GOT3 (cell line): ENCODE measurements around the gene ASGR2.
"Not testable (repeated sequence)": the region's sequence is repeated elsewhere in the genome, so short reads cannot be mapped to it uniquely, and the experiment has no call there.

Source experiments
- DNase-seq: peaks from one replicate; lab custom pipeline; 2025; ENCODE audit warnings: mixed read lengths; lab: John Stamatoyannopoulos, UW

Gene ASGR2

GRCh38 chr17:7098802-7099459 is 15.7 kb downstream of the ASGR2 start:
- no peak for DNase-seq

GRCh38 chr17:7097940-7098339 is 16.7 kb downstream of the ASGR2 start:
- DNase-seq, result no peak

- DNase-seq, result no peak
Observed at GRCh38 chr17:7095625-7096024, 19.0 kb downstream of the ASGR2 start.

GRCh38 chr17:7094652-7095019 is 20.0 kb downstream of the ASGR2 start:
- no peak for DNase-seq

GRCh38 chr17:7091311-7092005 is 23.2 kb downstream of the ASGR2 start:
- not testable (repeated sequence) for DNase-seq

GRCh38 chr17:7089570-7089969 is 25.1 kb downstream of the ASGR2 start:
- not testable (repeated sequence) for DNase-seq

- not testable (repeated sequence) for DNase-seq
Observed at GRCh38 chr17:7088442-7088841, 26.2 kb downstream of the ASGR2 start.

- DNase-seq, result no peak
Observed at GRCh38 chr17:7084088-7084487, 30.5 kb downstream of the ASGR2 start.

GRCh38 chr17:7083592-7083991 is 31.0 kb downstream of the ASGR2 start:
- no peak for DNase-seq

- no peak for DNase-seq
Observed at GRCh38 chr17:7081341-7082062, 33.1 kb downstream of the ASGR2 start.

- DNase-seq, result no peak
Observed at GRCh38 chr17:7080456-7081041, 34.1 kb downstream of the ASGR2 start.

- no peak for DNase-seq
Observed at GRCh38 chr17:7079581-7080455, 34.8 kb downstream of the ASGR2 start, which contains the start of gene CLEC10A. CLEC10A (minus strand) TSS chr17:7080251; CDS start chr17:7078812, 1,439 bp downstream.

GRCh38 chr17:7078711-7079110 is 35.9 kb downstream of the ASGR2 start:
- DNase-seq, result no peak

GRCh38 chr17:7077911-7078546 is 36.6 kb downstream of the ASGR2 start:
- no peak for DNase-seq

- no peak for DNase-seq
Observed at GRCh38 chr17:7074931-7075330, 39.7 kb downstream of the ASGR2 start.

- DNase-seq, result no peak
Observed at GRCh38 chr17:7072406-7072805, 42.2 kb downstream of the ASGR2 start.

GRCh38 chr17:7070712-7071111 is 43.9 kb downstream of the ASGR2 start:
- DNase-seq, result no peak

GRCh38 chr17:7068268-7068667 is 46.4 kb downstream of the ASGR2 start:
- no peak for DNase-seq

GRCh38 chr17:7067198-7067597 is 47.4 kb downstream of the ASGR2 start:
- DNase-seq, result no peak

- no peak for DNase-seq
Observed at GRCh38 chr17:7064261-7064660, 50.4 kb downstream of the ASGR2 start.

- DNase-seq, result no peak
Observed at GRCh38 chr17:7063518-7064094, 51.0 kb downstream of the ASGR2 start.
